Tibial nerve (tissue), 4 donors: ENCODE results near the gene LKAAEAR1. TPM values are rescaled to one million over a fixed set of nuclear protein-coding genes. Genes with fewer than 3 reads are reported as not detected.

Source experiments
- DNase-seq, 2 donors: peaks; one replicate each; pipeline ENCODE4 v3.0.0-alpha.2; 2019; ENCODE audit warnings: low spot score in 2 of 2
- H3K27ac ChIP-seq, 4 donors: fragments of 200-600 bp; sonication (generic) in 3 of 4; one replicate each; pipeline ENCODE4 v1.5.1; 2017 to 2019; ENCODE audit warnings: mild to moderate bottlenecking in 1 of 4
- H3K27me3 ChIP-seq, 2 donors: fragments of 200-600 bp; sonication (generic) in 1 of 2; one replicate each; pipeline versions ENCODE4 v1.5.1 to v1.6.0; 2017 to 2019
- H3K36me3 ChIP-seq, 3 donors: fragments of 200-600 bp; sonication (generic); one replicate each; pipeline ENCODE4 v1.5.1; 2018 to 2019
- H3K4me1 ChIP-seq, 4 donors: fragments of 200-600 bp; sonication (generic) in 3 of 4; one replicate each; pipeline ENCODE4 v1.5.1; 2017 to 2019
- H3K4me3 ChIP-seq, 4 donors: fragments of 200-600 bp; sonication (generic) in 3 of 4; one replicate each; pipeline ENCODE4 v1.5.1; 2017 to 2019; ENCODE audit warnings: mild to moderate bottlenecking in 1 of 4, moderate library complexity in 1 of 4
- H3K9me3 ChIP-seq, 4 donors: fragments of 200-600 bp; sonication (generic) in 3 of 4; one replicate each; pipeline ENCODE4 v1.5.1; 2017 to 2019
- EP300 ChIP-seq, 2 donors: sonication (generic); formaldehyde crosslinking; IDR thresholded peaks; one replicate each; pipeline ENCODE4 v1.6.1; 2017; ENCODE audit warnings: antibody characterized with exemption in 2 of 2, mild to moderate bottlenecking in 1 of 2
- POLR2A ChIP-seq, 2 donors: fragments of 450-650 bp; IDR thresholded peaks; one replicate each; pipeline ENCODE4 v1.6.1; 2017; ENCODE audit warnings: antibody characterized with exemption in 2 of 2, mild to moderate bottlenecking in 2 of 2, moderate library complexity in 2 of 2
- WGBS, 2 donors: methylation state at CpG; one replicate each; pipeline ENCODE4 v1.1.5; 2018; 5-methylcytosine and 5-hydroxymethylcytosine counted together
- total RNA-seq, 4 donors: library from RNA; depleted of rRNA; stranded (reverse); fragments of >200 nt; gene quantifications; one replicate each; pipeline ENCODE4 v1.1.0, GENCODE V29; 2016
- TF ChIP-seq, protein P1 (sequence below), 5 experiments: fragments of 200-600 bp in 3 of 5; fragments of 450-650 bp in 2 of 5; sonication (generic) in 3 of 5; IDR thresholded peaks; one replicate each; pipeline ENCODE4 v1.5.1; 2016 to 2019; ENCODE audit warnings: antibody characterized with exemption in 5 of 5, mild to moderate bottlenecking in 3 of 5, moderate library complexity in 2 of 5

The LKAAEAR1 gene
- total RNA-seq, 4 donors from 2014 or later, result 0.59 to 1.3 (median 0.84) TPM; not detected in 1

- Histone ChIP-seq H3K4me1 (peaks cover 0 to 12% (median 4%) of the 10 kb centered on the region in 4 donors), H3K36me3 (peaks cover 0 to 13% (median 0%) of the 10 kb centered on the region in 3 donors), H3K9me3 (no peaks in the 10 kb centered on the region), H3K4me3 (no peak overlapping the region), H3K27me3 (peaks cover 0 to 40% of the 10 kb centered on the region in 2 donors), H3K27ac (no peak overlapping the region)
- WGBS, 2 donors, result 80 to 88% methylated on average over 14 to 15 of the region's 21 CpGs
- no peak for DNase-seq
- TF ChIP-seq, protein P1, sequence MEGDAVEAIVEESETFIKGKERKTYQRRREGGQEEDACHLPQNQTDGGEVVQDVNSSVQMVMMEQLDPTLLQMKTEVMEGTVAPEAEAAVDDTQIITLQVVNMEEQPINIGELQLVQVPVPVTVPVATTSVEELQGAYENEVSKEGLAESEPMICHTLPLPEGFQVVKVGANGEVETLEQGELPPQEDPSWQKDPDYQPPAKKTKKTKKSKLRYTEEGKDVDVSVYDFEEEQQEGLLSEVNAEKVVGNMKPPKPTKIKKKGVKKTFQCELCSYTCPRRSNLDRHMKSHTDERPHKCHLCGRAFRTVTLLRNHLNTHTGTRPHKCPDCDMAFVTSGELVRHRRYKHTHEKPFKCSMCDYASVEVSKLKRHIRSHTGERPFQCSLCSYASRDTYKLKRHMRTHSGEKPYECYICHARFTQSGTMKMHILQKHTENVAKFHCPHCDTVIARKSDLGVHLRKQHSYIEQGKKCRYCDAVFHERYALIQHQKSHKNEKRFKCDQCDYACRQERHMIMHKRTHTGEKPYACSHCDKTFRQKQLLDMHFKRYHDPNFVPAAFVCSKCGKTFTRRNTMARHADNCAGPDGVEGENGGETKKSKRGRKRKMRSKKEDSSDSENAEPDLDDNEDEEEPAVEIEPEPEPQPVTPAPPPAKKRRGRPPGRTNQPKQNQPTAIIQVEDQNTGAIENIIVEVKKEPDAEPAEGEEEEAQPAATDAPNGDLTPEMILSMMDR (IDR thresholded peaks at IDR 0.05), result no peak
- no peak for TF ChIP-seq POLR2A (IDR thresholded peaks at IDR 0.05)
- TF ChIP-seq EP300 (IDR thresholded peaks at IDR 0.05), result no peak
These were observed 15.0 kb upstream of the LKAAEAR1 start for GRCh38 chr20:64099086-64099786.

DNA sequence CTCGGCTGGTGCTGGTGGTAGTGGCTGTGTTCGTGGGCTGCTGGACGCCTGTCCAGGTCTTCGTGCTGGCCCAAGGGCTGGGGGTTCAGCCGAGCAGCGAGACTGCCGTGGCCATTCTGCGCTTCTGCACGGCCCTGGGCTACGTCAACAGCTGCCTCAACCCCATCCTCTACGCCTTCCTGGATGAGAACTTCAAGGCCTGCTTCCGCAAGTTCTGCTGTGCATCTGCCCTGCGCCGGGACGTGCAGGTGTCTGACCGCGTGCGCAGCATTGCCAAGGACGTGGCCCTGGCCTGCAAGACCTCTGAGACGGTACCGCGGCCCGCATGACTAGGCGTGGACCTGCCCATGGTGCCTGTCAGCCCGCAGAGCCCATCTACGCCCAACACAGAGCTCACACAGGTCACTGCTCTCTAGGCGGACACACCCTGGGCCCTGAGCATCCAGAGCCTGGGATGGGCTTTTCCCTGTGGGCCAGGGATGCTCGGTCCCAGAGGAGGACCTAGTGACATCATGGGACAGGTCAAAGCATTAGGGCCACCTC, 14.3 kb upstream of the LKAAEAR1 start:
- peaks cover 0 to 12% (median 4%) of the 10 kb centered on the region in 4 donors for H3K4me1 ChIP-seq
- no peak for DNase-seq
- no peak overlapping the region for H3K27ac ChIP-seq
- TF ChIP-seq POLR2A (IDR thresholded peaks at IDR 0.05) (no peak), EP300 (IDR thresholded peaks at IDR 0.05) (no peak)
- TF ChIP-seq, protein P1 (IDR thresholded peaks at IDR 0.05), result no peak
- no peaks in the 10 kb centered on the region for H3K9me3 ChIP-seq
- peaks cover 0 to 13% (median 0%) of the 10 kb centered on the region in 3 donors for H3K36me3 ChIP-seq
- no peak overlapping the region for H3K4me3 ChIP-seq
- peaks cover 0 to 33% of the 10 kb centered on the region in 2 donors for H3K27me3 ChIP-seq
- 90 to 97% methylated on average over 24 to 28 of the region's 28 CpGs for WGBS, 2 donors

DNA sequence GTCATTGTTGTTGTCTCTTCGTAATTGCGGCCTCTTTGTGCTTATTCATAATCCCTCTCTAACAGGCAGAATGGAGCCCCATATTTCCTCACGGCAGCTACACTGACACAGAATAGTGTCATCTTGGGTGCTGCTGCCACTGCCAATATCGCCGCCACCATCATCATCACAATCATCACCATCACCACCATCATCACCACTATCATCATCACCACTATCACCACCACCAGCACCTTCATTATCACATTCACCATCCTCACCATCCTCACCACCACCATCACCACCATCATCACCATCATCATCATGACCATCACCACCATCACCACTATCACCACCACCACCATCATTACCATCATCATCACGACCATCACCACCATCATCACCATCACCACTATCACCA, 12.3 kb upstream of the LKAAEAR1 start:
- Histone ChIP-seq H3K27me3 (peaks cover 0 to 13% of the 10 kb centered on the region in 2 donors), H3K36me3 (peaks cover 0 to 13% (median 0%) of the 10 kb centered on the region in 3 donors), H3K27ac (no peak overlapping the region), H3K4me3 (no peak overlapping the region), H3K4me1 (no peaks in the 10 kb centered on the region), H3K9me3 (no peaks in the 10 kb centered on the region)
- no peak for DNase-seq
- 73 to 86% methylated on average over 6 of the region's 6 CpGs for WGBS, 2 donors
- TF ChIP-seq POLR2A (IDR thresholded peaks at IDR 0.05), result no peak

- peaks cover 0 to 7% of the 10 kb centered on the region in 2 donors for H3K27me3 ChIP-seq
- DNase-seq, result no peak
- peaks cover 0 to 13% (median 0%) of the 10 kb centered on the region in 3 donors for H3K36me3 ChIP-seq
- H3K27ac ChIP-seq, result no peak overlapping the region
- H3K9me3 ChIP-seq, result no peaks in the 10 kb centered on the region
- 89 to 90% methylated on average over 6 to 11 of the region's 11 CpGs for WGBS, 2 donors
- H3K4me3 ChIP-seq, result no peak overlapping the region
- TF ChIP-seq, protein P1 (IDR thresholded peaks at IDR 0.05), result no peak
- TF ChIP-seq POLR2A (IDR thresholded peaks at IDR 0.05) (no peak), EP300 (IDR thresholded peaks at IDR 0.05) (no peak)
- no peaks in the 10 kb centered on the region for H3K4me1 ChIP-seq
These were observed 11.7 kb upstream of the LKAAEAR1 start for GRCh38 chr20:64095927-64096326.

GRCh38 chr20:64095455-64095854, 11.3 kb upstream of the LKAAEAR1 start:
- no peak for DNase-seq
- Histone ChIP-seq H3K27ac (no peak overlapping the region), H3K27me3 (peaks cover 0 to 2% of the 10 kb centered on the region in 2 donors), H3K4me1 (no peaks in the 10 kb centered on the region), H3K36me3 (peaks cover 0 to 13% (median 0%) of the 10 kb centered on the region in 3 donors), H3K9me3 (no peaks in the 10 kb centered on the region), H3K4me3 (no peak overlapping the region)
- TF ChIP-seq, protein P1 (IDR thresholded peaks at IDR 0.05), result no peak
- no peak for TF ChIP-seq EP300 (IDR thresholded peaks at IDR 0.05)
- no peak for TF ChIP-seq POLR2A (IDR thresholded peaks at IDR 0.05)
- 79 to 85% methylated on average over 4 of the region's 4 CpGs for WGBS, 2 donors
